ENCODE data around the gene DBI. TPM values are rescaled to one million over a fixed set of nuclear protein-coding genes. Genes with fewer than 3 reads are reported as not detected.

The DBI gene
- total RNA-seq, 1 experiment from 2014 or later: 253 TPM

DNA sequence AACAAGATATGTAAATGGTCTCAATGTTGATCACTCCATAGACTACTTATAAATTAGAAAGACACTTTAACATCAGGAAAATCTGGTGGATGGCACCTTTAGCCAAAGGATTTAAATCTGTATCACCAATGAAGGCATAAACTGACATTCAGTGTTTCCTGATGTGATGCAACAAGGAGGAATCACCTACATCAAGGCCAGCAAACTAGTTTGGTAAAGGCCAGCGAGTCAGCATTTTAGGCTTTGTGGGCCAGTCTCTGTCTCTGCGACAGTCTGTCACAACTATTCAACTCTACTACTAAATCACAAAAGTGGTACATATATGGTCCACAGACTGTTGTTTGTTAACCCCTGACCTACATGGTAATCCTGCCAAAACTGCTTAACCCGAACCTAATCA, 33.4 kb upstream of the DBI start:
- no TSS peak for BruUV-seq (replicated peaks)
- no peak for DNase-seq (ENCODE audit: low read depth, low spot score)

DNA sequence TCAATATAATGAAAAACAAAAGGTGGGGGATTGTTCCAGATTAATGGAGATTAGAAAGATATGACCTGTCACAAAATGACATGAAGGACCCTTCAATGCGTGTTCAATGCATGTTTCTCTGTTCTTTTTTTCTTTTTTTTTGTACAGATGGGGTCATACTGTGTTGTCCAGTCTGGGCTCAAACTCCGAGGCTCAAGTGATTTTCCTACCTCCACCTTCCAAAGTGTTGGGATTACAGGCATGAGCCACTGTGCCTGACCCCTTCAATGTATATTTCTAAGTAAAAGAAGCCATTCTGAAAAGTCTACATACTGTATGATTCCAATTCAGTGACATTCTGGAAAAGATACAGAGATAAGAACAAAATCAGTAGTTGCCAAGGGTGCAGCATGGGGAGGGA, 32.9 kb upstream of the DBI start:
- Histone ChIP-seq H3K4me3 (ENCODE audit: low read depth in 2 of 2, low read length in 2 of 2) (no peak overlapping the region), H3K36me3 (ENCODE audit: control insufficient read depth, insufficient read depth, low read length) (no peaks in the 10 kb centered on the region), H3K27me3 (ENCODE audit: control insufficient read depth, insufficient read depth, low read length) (no peaks in the 10 kb centered on the region), H3K4me1 (ENCODE audit: control insufficient read depth, insufficient read depth, low read length) (no peaks in the 10 kb centered on the region), H3K27ac (ENCODE audit: low read length) (no peak overlapping the region), H3K9me3 (ENCODE audit: control insufficient read depth, insufficient read depth, low read depth, low read length) (no peaks in the 10 kb centered on the region)
- no peak for DNase-seq (ENCODE audit: low read depth, low spot score)
- intact Hi-C loops (cut with micrococcal nuclease; ENCODE audit: unreplicated experiment) (no loop called here), in situ Hi-C loops (cut with HindIII; ENCODE audit: low pct_unique_long_range_greater_than_20kb, low sequenced_read_pairs) (no loop called here)
- BruUV-seq (replicated peaks): no TSS peak
- POLR2A ChIA-PET: no interaction called here
- CTCF ChIA-PET: no interaction called here
- TF ChIP-seq POLR2AphosphoS5 (IDR thresholded peaks at IDR 0.05; ENCODE audit: low read depth, low read length) (no peak), SIN3A (IDR thresholded peaks at IDR 0.05; ENCODE audit: borderline replicate concordance, insufficient read depth, low read depth, low read length) (no peak)
- TF ChIP-seq, protein P1, sequence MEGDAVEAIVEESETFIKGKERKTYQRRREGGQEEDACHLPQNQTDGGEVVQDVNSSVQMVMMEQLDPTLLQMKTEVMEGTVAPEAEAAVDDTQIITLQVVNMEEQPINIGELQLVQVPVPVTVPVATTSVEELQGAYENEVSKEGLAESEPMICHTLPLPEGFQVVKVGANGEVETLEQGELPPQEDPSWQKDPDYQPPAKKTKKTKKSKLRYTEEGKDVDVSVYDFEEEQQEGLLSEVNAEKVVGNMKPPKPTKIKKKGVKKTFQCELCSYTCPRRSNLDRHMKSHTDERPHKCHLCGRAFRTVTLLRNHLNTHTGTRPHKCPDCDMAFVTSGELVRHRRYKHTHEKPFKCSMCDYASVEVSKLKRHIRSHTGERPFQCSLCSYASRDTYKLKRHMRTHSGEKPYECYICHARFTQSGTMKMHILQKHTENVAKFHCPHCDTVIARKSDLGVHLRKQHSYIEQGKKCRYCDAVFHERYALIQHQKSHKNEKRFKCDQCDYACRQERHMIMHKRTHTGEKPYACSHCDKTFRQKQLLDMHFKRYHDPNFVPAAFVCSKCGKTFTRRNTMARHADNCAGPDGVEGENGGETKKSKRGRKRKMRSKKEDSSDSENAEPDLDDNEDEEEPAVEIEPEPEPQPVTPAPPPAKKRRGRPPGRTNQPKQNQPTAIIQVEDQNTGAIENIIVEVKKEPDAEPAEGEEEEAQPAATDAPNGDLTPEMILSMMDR (IDR thresholded peaks at IDR 0.05): no peak
- TF ChIP-seq, protein P2, sequence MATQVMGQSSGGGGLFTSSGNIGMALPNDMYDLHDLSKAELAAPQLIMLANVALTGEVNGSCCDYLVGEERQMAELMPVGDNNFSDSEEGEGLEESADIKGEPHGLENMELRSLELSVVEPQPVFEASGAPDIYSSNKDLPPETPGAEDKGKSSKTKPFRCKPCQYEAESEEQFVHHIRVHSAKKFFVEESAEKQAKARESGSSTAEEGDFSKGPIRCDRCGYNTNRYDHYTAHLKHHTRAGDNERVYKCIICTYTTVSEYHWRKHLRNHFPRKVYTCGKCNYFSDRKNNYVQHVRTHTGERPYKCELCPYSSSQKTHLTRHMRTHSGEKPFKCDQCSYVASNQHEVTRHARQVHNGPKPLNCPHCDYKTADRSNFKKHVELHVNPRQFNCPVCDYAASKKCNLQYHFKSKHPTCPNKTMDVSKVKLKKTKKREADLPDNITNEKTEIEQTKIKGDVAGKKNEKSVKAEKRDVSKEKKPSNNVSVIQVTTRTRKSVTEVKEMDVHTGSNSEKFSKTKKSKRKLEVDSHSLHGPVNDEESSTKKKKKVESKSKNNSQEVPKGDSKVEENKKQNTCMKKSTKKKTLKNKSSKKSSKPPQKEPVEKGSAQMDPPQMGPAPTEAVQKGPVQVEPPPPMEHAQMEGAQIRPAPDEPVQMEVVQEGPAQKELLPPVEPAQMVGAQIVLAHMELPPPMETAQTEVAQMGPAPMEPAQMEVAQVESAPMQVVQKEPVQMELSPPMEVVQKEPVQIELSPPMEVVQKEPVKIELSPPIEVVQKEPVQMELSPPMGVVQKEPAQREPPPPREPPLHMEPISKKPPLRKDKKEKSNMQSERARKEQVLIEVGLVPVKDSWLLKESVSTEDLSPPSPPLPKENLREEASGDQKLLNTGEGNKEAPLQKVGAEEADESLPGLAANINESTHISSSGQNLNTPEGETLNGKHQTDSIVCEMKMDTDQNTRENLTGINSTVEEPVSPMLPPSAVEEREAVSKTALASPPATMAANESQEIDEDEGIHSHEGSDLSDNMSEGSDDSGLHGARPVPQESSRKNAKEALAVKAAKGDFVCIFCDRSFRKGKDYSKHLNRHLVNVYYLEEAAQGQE (IDR thresholded peaks at IDR 0.05; ENCODE audit: insufficient read depth in 1 of 2, low read depth in 2 of 2, low read length in 1 of 2): no peak
- no peak for ATAC-seq

More for the DNA sequence above, 33.4 kb upstream of the DBI start:
- H3K4me3 ChIP-seq (ENCODE audit: low read depth in 2 of 2, low read length in 2 of 2): no peak overlapping the region
- H3K27me3 ChIP-seq (ENCODE audit: control insufficient read depth, insufficient read depth, low read length): no peaks in the 10 kb centered on the region
- no peaks in the 10 kb centered on the region for H3K4me1 ChIP-seq (ENCODE audit: control insufficient read depth, insufficient read depth, low read length)
- intact Hi-C loops (cut with micrococcal nuclease; ENCODE audit: unreplicated experiment): no loop called here
- no peaks in the 10 kb centered on the region for H3K9me3 ChIP-seq (ENCODE audit: control insufficient read depth, insufficient read depth, low read depth, low read length)
- no peak overlapping the region for H3K27ac ChIP-seq (ENCODE audit: low read length)
- ChIA-PET POLR2A (no interaction called here), CTCF (no interaction called here)
- H3K36me3 ChIP-seq (ENCODE audit: control insufficient read depth, insufficient read depth, low read length): no peaks in the 10 kb centered on the region
- ATAC-seq: no peak
- in situ Hi-C loops (cut with HindIII; ENCODE audit: low pct_unique_long_range_greater_than_20kb, low sequenced_read_pairs): no loop called here
- TF ChIP-seq TCF7L2 (IDR thresholded peaks at IDR 0.05; ENCODE audit: low read depth, low read length): no peak

DNA sequence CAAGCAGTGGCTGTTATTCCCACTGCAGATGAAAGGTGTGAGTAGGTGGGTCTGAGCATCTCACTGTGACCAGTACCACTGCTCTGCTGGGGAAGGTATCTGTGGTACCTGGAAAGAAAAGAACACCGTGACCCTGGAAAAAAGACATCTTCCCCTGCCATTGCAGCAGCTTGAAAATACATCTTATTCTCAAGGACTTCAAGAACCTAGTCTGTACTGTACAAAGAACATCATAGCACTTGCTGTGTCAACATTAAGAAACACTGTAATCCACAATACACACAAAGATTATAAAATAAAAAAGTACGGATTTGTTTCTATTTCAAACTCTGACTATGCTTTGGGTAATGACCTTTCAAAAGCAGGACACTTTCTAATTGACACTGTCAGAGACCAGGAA, 29.0 kb upstream of the DBI start:
- ATAC-seq (no peak), DNase-seq (ENCODE audit: low read depth, low spot score) (no peak)
- ChIA-PET CTCF (no interaction called here), POLR2A (no interaction called here)
- H3K9me3 ChIP-seq (ENCODE audit: control insufficient read depth, insufficient read depth, low read depth, low read length): no peaks in the 10 kb centered on the region
- no peaks in the 10 kb centered on the region for H3K27me3 ChIP-seq (ENCODE audit: control insufficient read depth, insufficient read depth, low read length)
- BruUV-seq (replicated peaks): TSS peak; percentile 56
- H3K4me3 ChIP-seq (ENCODE audit: low read depth in 2 of 2, low read length in 2 of 2): no peak overlapping the region
- H3K27ac ChIP-seq (ENCODE audit: low read length): no peak overlapping the region
- intact Hi-C loops (cut with micrococcal nuclease; ENCODE audit: unreplicated experiment): no loop called here
- no peaks in the 10 kb centered on the region for H3K4me1 ChIP-seq (ENCODE audit: control insufficient read depth, insufficient read depth, low read length)
- H3K36me3 ChIP-seq (ENCODE audit: control insufficient read depth, insufficient read depth, low read length): no peaks in the 10 kb centered on the region
- in situ Hi-C loops (cut with HindIII; ENCODE audit: low pct_unique_long_range_greater_than_20kb, low sequenced_read_pairs): no loop called here
- TF ChIP-seq, protein P1 (IDR thresholded peaks at IDR 0.05): no peak
- TF ChIP-seq POLR2AphosphoS5 (IDR thresholded peaks at IDR 0.05; ENCODE audit: low read depth, low read length): no peak
- TF ChIP-seq TCF7L2 (IDR thresholded peaks at IDR 0.05; ENCODE audit: low read depth, low read length): no peak
- TF ChIP-seq, protein P2 (IDR thresholded peaks at IDR 0.05; ENCODE audit: insufficient read depth in 1 of 2, low read depth in 2 of 2, low read length in 1 of 2): no peak
- TF ChIP-seq SIN3A (IDR thresholded peaks at IDR 0.05; ENCODE audit: borderline replicate concordance, insufficient read depth, low read depth, low read length): no peak
